K562 (cell line): Measurements from ENCODE around the gene FKRP. TPM values are rescaled to one million over a fixed set of nuclear protein-coding genes. Genes with fewer than 3 reads are reported as not detected.

ENCODE experiments used
- BACH1 ChIP-seq: fragments of 200-800 bp; sonication (Bioruptor generic); IDR thresholded peaks from 2 replicates; pipeline ENCODE4 v1.6.1; 2016; ENCODE audit warnings: missing genetic modification characterization, missing compliant biosample characterization
- BRD4 ChIP-seq: fragments of 200-600 bp; sonication (generic); IDR thresholded peaks from 2 replicates; pipeline ENCODE4 v1.6.1; 2017; ENCODE audit warnings: inconsistent platforms
- CCNT2 ChIP-seq: IDR thresholded peaks from 2 replicates; pipeline ENCODE4 v1.6.1; 2011; ENCODE audit warnings: borderline replicate concordance, low read depth, mild to moderate bottlenecking, moderate library complexity, mixed read lengths, low read length; ENCODE audit not compliant: insufficient read length; ENCODE audit errors: extremely low read depth
- CHD4 ChIP-seq: fragments of 200-600 bp; sonication (generic); IDR thresholded peaks from 3 replicates; pipeline ENCODE4 v1.6.1; 2012; ENCODE audit warnings: low read depth, mild to moderate bottlenecking, mixed read lengths, low read length, inconsistent platforms; ENCODE audit not compliant: insufficient read depth, insufficient replicate concordance, poor library complexity, severe bottlenecking
- EGR1 ChIP-seq: fragments of 450-650 bp; conservative IDR thresholded peaks from 2 replicates; pipeline ENCODE4 v1.6.1; 2017; ENCODE audit warnings: mild to moderate bottlenecking
- ETV6 ChIP-seq, 3 experiments: fragments of 150-350 bp in 1 of 3; sonication (generic) in 1 of 3; formaldehyde crosslinking in 1 of 3; IDR thresholded peaks; 2 replicates each; pipeline versions ENCODE4 v1.6.1 to v1.8.0; 2014 to 2022; ENCODE audit warnings: borderline replicate concordance in 2 of 3, low read depth in 2 of 3, antibody characterized with exemption in 1 of 3, low read length in 1 of 3, mild to moderate bottlenecking in 1 of 3, missing genetic modification reagents in 1 of 3
- FOSL1 ChIP-seq: fragments of 200-800 bp; sonication (Bioruptor generic); conservative IDR thresholded peaks from 2 replicates; pipeline ENCODE4 v1.6.1; 2016; ENCODE audit warnings: missing genetic modification characterization, missing compliant biosample characterization
- HNRNPUL1 ChIP-seq: fragments of 200-400 bp; formaldehyde crosslinking; IDR thresholded peaks from 2 replicates; pipeline ENCODE4 v1.6.1; 2017; ENCODE audit warnings: low read length
- KDM5B ChIP-seq: fragments of 200-600 bp; sonication (generic); IDR thresholded peaks from 2 replicates; pipeline ENCODE4 v1.6.1; 2012; ENCODE audit warnings: low read depth, mild to moderate bottlenecking, moderate library complexity, low read length, control low read depth, inconsistent platforms; ENCODE audit not compliant: insufficient replicate concordance
- NR4A1 ChIP-seq, 2 experiments: fragments of 250-450 bp in 1 of 2; fragments of 450-650 bp in 1 of 2; sonication (Bioruptor Pico) in 1 of 2; IDR thresholded peaks; 2 replicates each; pipeline versions ENCODE4 v1.4.0 to v1.6.1; 2016 to 2020; ENCODE audit warnings: mild to moderate bottlenecking in 2 of 2, missing compliant biosample characterization in 1 of 2, missing genetic modification characterization in 1 of 2, moderate library complexity in 1 of 2
- PHF20 ChIP-seq: fragments of 450-650 bp; IDR thresholded peaks from 2 replicates; pipeline ENCODE4 v1.6.1; 2018; ENCODE audit not compliant: partially characterized antibody
- PHF8 ChIP-seq: fragments of 200-600 bp; sonication (generic); IDR thresholded peaks from 2 replicates; pipeline ENCODE4 v1.6.1; 2012; ENCODE audit warnings: mixed run types, mild to moderate bottlenecking, inconsistent platforms, low read length, moderate library complexity, borderline replicate concordance
- POLR2AphosphoS5 ChIP-seq: IDR thresholded peaks from 2 replicates; pipeline ENCODE4 v1.6.1; 2011; ENCODE audit warnings: mild to moderate bottlenecking, low read depth, low read length, moderate library complexity; ENCODE audit not compliant: control insufficient read depth, insufficient read depth
- POLR2B ChIP-seq: fragments of 450-650 bp; IDR thresholded peaks from 2 replicates; pipeline ENCODE4 v1.6.1; 2018; ENCODE audit warnings: low read depth; ENCODE audit not compliant: partially characterized antibody
- RBM25 ChIP-seq: fragments of 200-400 bp; formaldehyde crosslinking; IDR thresholded peaks from 2 replicates; pipeline ENCODE4 v1.6.1; 2018; ENCODE audit warnings: low read length, low read depth, moderate library complexity; ENCODE audit not compliant: severe bottlenecking
- RFX1 ChIP-seq: fragments of 450-650 bp; IDR thresholded peaks from 2 replicates; pipeline ENCODE4 v1.6.1; 2016; ENCODE audit warnings: mild to moderate bottlenecking, moderate library complexity
- SIX5 ChIP-seq, 2 experiments: IDR thresholded peaks; 2 replicates each; pipeline ENCODE4 v1.6.1; 2011; ENCODE audit warnings: low read length in 2 of 2, borderline replicate concordance in 1 of 2, low read depth in 1 of 2, mild to moderate bottlenecking in 1 of 2, moderate library complexity in 1 of 2; ENCODE audit not compliant: insufficient read depth in 1 of 2
- TEAD1 ChIP-seq, 2 experiments: fragments of 450-650 bp in 1 of 2; sonication (generic) in 1 of 2; formaldehyde crosslinking; IDR thresholded peaks; 2 replicates each; pipeline versions ENCODE4 v1.4.0 to v1.8.0; 2020 to 2022; ENCODE audit warnings: mild to moderate bottlenecking in 2 of 2, missing genetic modification reagents in 1 of 2
- ZBTB1 ChIP-seq: sonication (generic); formaldehyde crosslinking; IDR thresholded peaks from 2 replicates; pipeline ENCODE4 v1.8.1; 2023; ENCODE audit warnings: missing genetic modification reagents, low read depth, mild to moderate bottlenecking, borderline replicate concordance
- ZNF133 ChIP-seq: fragments of 250-450 bp; sonication (Bioruptor Pico); IDR thresholded peaks from 2 replicates; pipeline ENCODE4 v1.4.0; 2020; ENCODE audit warnings: mild to moderate bottlenecking
- polyA plus RNA-seq, 8 experiments: library from polyadenylated mRNA; depleted of rRNA in 4 of 8; stranded (reverse) in 5 of 8; unstranded in 3 of 8; fragments of >200 nt; fragmentation: Nextera tagmentation in 2 of 8; fragmentation: Illumina TruSeq in 1 of 8; extraction: Ambion mirVana in 2 of 8; extraction: Trizol in 1 of 8; gene quantifications; 2 replicates each; pipeline versions ENCODE4 v1.2.1 to v1.2.3, GENCODE V29; 2011 to 2014; ENCODE audit warnings: inconsistent platforms in 1 of 8, missing spikeins in 1 of 8
- total RNA-seq, 7 experiments: library from RNA; depleted of rRNA in 6 of 7; stranded (reverse); fragments of >200 nt in 6 of 7; fragmentation: Illumina TruSeq in 2 of 7; extraction: Trizol in 2 of 7; gene quantifications; 2 replicates each; pipeline versions ENCODE4 v1.2.1 to v1.2.3, GENCODE V29; 2011 to 2021; ENCODE audit warnings: low replicate concordance in 1 of 7
- TF ChIP-seq, protein P1 (sequence below): fragments of 450-650 bp; IDR thresholded peaks from 2 replicates; pipeline ENCODE4 v1.6.1; 2016; ENCODE audit warnings: antibody characterized with exemption
- TF ChIP-seq, protein P2 (sequence below), 3 experiments: IDR thresholded peaks in 2 of 3; conservative IDR thresholded peaks in 1 of 3; 2 replicates each; pipeline ENCODE4 v1.5.1; 2011 to 2012; ENCODE audit warnings: low read length in 3 of 3, mild to moderate bottlenecking in 3 of 3, control low read depth in 2 of 3, improper control_type of control experiment in 1 of 3, inconsistent platforms in 1 of 3, low read depth in 1 of 3, mixed read lengths in 1 of 3, moderate library complexity in 1 of 3; ENCODE audit not compliant: insufficient read depth in 2 of 3

FKRP gene
- total and polyA plus RNA-seq, 9 of the 15 experiments (the other 6 are each of a cell fraction or from before 2014, with no cell fraction given) = 0.68 to 16.1 (median 6.5) TPM

DNA sequence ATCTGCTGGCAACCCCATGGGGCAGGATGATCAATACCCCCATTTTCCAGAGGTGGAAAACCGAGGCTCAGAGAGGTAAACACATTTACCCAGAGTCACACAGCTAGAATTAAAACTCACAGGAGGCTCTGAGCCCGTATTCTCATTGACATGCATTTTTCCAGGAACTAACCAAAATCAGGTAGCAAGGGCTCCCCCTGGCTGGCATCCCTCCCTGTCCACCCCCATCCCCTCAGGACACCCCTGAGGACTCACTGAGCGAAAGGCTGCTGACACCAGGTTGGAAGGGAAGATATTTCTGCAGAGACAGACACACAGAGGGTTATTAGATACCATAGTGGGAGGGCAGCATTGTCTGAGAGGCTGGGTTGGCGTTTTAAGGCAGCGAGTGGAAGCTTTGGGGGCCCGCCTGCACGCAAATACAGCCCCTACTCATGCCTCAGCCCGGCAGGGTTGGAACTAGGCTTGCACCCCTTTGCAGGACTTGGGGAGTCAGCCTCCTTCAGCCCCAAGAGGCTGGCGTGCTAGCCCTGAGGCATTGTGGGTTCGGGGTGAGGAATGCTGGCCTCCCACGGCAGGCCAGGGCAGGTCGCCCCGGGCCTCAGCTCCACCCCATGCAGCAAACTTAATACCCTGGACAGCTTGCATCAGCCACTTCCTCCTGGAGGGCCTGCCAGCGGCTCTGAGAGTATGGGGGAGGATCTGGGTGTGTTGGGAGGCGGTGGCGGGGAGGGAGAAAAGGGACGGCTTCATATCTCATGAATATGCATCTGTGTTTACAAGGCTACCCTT is 38.6 kb downstream of the FKRP start (continued):
- TF ChIP-seq POLR2AphosphoS5 (peak; percentile 32), PHF20 (no peak), CHD4 (peak; percentile 66), NR4A1 (CRISPR knock-in tag; IDR thresholded peaks at IDR 0.05) (no peak), NR4A1 (tag; IDR thresholded peaks at IDR 0.05) (peak; percentile 85), KDM5B (peak; percentile 82), EGR1 (peak; percentile 79), POLR2B (peak; percentile 32), SIX5 (IDR thresholded peaks at IDR 0.05; ENCODE audit: borderline replicate concordance in 1 of 2, insufficient read depth in 1 of 2, low read depth in 1 of 2, low read length in 2 of 2) (no peak), RFX1 (no peak), CCNT2 (peak; percentile 72), ETV6 (IDR thresholded peaks at IDR 0.05; ENCODE audit: borderline replicate concordance in 1 of 2, low read depth in 2 of 2, low read length in 1 of 2) (peak; percentile 89 to 93), ETV6 (CRISPR knock-in tag; IDR thresholded peaks at IDR 0.05; ENCODE audit: borderline replicate concordance) (no peak), PHF8 (peak; percentile 52; the same call in 1 of the 2 replicates), ZNF133 (CRISPR knock-in tag) (no peak), HNRNPUL1 (no peak), ZBTB1 (no peak), FOSL1 (tag) (peak; percentile 52), TEAD1 (CRISPR knock-in tag; IDR thresholded peaks at IDR 0.05) (peak; percentile 37 to 72; a peak in 3 of 4 replicates), RBM25 (peak; percentile 93), BACH1 (tag) (peak; percentile 37; the same call in 1 of the 2 replicates), BRD4 (peak; percentile 79)
- TF ChIP-seq, protein P1, sequence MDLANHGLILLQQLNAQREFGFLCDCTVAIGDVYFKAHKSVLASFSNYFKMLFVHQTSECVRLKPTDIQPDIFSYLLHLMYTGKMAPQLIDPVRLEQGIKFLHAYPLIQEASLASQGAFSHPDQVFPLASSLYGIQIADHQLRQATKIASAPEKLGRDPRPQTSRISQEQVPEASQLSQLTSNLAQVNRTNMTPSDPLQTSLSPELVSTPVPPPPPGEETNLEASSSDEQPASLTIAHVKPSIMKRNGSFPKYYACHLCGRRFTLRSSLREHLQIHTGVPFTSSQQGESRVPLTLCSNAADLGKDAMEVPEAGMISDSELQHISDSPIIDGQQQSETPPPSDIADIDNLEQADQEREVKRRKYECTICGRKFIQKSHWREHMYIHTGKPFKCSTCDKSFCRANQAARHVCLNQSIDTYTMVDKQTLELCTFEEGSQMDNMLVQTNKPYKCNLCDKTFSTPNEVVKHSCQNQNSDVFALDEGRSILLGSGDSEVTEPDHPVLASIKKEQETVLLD = no peak
- TF ChIP-seq, protein P2, sequence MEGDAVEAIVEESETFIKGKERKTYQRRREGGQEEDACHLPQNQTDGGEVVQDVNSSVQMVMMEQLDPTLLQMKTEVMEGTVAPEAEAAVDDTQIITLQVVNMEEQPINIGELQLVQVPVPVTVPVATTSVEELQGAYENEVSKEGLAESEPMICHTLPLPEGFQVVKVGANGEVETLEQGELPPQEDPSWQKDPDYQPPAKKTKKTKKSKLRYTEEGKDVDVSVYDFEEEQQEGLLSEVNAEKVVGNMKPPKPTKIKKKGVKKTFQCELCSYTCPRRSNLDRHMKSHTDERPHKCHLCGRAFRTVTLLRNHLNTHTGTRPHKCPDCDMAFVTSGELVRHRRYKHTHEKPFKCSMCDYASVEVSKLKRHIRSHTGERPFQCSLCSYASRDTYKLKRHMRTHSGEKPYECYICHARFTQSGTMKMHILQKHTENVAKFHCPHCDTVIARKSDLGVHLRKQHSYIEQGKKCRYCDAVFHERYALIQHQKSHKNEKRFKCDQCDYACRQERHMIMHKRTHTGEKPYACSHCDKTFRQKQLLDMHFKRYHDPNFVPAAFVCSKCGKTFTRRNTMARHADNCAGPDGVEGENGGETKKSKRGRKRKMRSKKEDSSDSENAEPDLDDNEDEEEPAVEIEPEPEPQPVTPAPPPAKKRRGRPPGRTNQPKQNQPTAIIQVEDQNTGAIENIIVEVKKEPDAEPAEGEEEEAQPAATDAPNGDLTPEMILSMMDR (IDR thresholded peaks at IDR 0.05 in 2 of 3, conservative IDR thresholded peaks at IDR 0.05 in 1 of 3; ENCODE audit: insufficient read depth in 2 of 3, low read depth in 1 of 3, low read length in 3 of 3) = peak; percentile 39 to 67 (median 45)
